ENCODE data around the gene MORC2. TPM values are rescaled to one million over a fixed set of nuclear protein-coding genes. Genes with fewer than 3 reads are reported as not detected.

The MORC2 gene
- total RNA-seq, result 14.2 and 18.5 TPM in 2 replicates

GRCh38 chr22:30968015-30968923 lies at the start of gene MORC2:
Gene MORC2 (minus strand): TSS chr22:30968774. CDS start chr22:30967889, 885 bp downstream.

DNA sequence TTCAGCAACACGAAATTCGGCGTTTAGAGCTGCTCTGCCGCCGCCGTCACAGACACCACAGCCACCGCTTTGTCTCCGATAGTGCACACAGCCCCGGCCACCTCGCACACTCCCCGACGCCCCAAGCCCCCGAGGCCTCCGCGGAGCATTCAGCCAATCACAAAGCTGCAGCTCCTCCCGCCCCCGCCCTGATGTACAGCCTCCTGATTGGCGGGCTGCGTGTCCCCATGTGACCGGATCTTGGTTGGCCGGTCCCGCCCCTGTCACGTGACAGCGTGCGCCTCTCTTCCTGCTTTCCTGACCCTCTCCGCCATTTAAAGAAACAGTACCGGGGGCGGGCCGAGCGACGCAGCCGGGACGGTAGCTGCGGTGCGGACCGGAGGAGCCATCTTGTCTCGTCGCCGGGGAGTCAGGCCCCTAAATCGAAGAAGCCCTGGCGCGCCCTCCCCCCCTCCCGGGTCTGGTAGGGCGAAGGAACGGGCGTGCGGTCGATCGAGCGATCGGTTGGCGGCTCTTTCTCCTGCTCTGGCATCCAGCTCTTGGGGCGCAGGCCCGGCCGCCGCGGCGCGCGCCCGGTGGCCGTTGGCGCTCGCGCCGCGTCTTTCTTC lies 454 bp upstream of the MORC2 start, which contains the start of gene TUG1:
Gene TUG1 (plus strand): TSS at position 342 of the 608 bp plus-strand sequence.

Other genes starting within 250 kb of the MORC2 start
- gene TUG1, start 491 bp upstream of the MORC2 start, total RNA-seq, result 36.3 and 38.0 TPM in 2 replicates
- 292 and 322 TPM in 2 replicates for gene SMTN, start 112.5 kb upstream of the MORC2 start, total RNA-seq
- gene SELENOM, start 138.8 kb upstream of the MORC2 start, total RNA-seq, result 105 and 123 TPM in 2 replicates
- gene INPP5J, start 154.2 kb upstream of the MORC2 start, total RNA-seq, result not detected in 2 replicates
- not detected in 2 replicates for gene PLA2G3, start 171.7 kb upstream of the MORC2 start, total RNA-seq
- 25.6 and 28.6 TPM in 2 replicates for gene RNF185, start 191.4 kb upstream of the MORC2 start, total RNA-seq
- gene LIMK2, start 243.5 kb upstream of the MORC2 start, total RNA-seq, result 37.0 and 40.0 TPM in 2 replicates